Measurements from ENCODE around the gene AKAP7. TPM values are rescaled to one million over a fixed set of nuclear protein-coding genes. Genes with fewer than 3 reads are reported as not detected.

AKAP7 gene
- polyA plus RNA-seq, 3 donors, result 2.4 to 4.9 (median 3.4) TPM

DNA sequence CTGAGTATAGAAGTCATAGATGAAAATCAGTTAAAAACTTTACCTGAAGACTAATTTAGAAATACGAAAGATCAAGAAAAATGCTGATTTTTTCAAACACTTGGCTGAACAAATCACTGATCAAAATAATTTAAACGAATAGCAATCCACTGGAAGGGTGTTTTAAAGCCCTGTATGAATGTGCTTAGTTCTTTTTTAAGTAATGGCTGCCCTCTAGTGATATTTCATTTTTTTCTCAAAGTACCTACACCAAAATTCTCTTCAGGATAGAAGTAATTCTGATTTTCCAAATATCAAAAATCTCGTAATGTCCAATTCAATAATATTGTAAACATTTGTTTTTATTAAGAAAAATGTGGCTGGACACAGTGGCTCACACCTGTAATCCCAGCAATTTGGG is 32.5 kb downstream of the AKAP7 start:
- intact Hi-C loops (cut with micrococcal nuclease), result no loop called here

GRCh38 chr6:131169613-131170012 is 34.3 kb downstream of the AKAP7 start:
- no peak overlapping the region for H3K9ac ChIP-seq (ENCODE audit: insufficient read depth, low read length, poor library complexity, severe bottlenecking)
- no peak overlapping the region for H3K27ac ChIP-seq (ENCODE audit: low read depth in 1 of 2, low read length in 2 of 2)
- no peaks in the 10 kb centered on the region for H3K4me1 Mint-ChIP-seq
- no peaks in the 10 kb centered on the region for H3K4me1 ChIP-seq (ENCODE audit: control insufficient read depth in 1 of 2, insufficient read depth in 2 of 2, low read length in 2 of 2)
- DNase-seq, result no peak
- H3K9me3 ChIP-seq (replicated peaks in 1 of 2; ENCODE audit: control insufficient read depth in 1 of 2, insufficient read depth in 1 of 2, low read length in 2 of 2), result no peaks in the 10 kb centered on the region
- TF ChIP-seq, protein P1, sequence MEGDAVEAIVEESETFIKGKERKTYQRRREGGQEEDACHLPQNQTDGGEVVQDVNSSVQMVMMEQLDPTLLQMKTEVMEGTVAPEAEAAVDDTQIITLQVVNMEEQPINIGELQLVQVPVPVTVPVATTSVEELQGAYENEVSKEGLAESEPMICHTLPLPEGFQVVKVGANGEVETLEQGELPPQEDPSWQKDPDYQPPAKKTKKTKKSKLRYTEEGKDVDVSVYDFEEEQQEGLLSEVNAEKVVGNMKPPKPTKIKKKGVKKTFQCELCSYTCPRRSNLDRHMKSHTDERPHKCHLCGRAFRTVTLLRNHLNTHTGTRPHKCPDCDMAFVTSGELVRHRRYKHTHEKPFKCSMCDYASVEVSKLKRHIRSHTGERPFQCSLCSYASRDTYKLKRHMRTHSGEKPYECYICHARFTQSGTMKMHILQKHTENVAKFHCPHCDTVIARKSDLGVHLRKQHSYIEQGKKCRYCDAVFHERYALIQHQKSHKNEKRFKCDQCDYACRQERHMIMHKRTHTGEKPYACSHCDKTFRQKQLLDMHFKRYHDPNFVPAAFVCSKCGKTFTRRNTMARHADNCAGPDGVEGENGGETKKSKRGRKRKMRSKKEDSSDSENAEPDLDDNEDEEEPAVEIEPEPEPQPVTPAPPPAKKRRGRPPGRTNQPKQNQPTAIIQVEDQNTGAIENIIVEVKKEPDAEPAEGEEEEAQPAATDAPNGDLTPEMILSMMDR (IDR thresholded peaks at IDR 0.05), result no peak
- peaks cover 29 to 42% of the 10 kb centered on the region in 2 donors for H3K36me3 Mint-ChIP-seq
- no peak overlapping the region for H2AFZ ChIP-seq (ENCODE audit: insufficient read depth, low read depth, low read length, poor library complexity, severe bottlenecking)
- H3K4me3 ChIP-seq (replicated peaks in 1 of 3; ENCODE audit: low read depth in 2 of 3, low read length in 3 of 3), result no peak overlapping the region
- H3K79me2 ChIP-seq (ENCODE audit: insufficient read depth, low read length), result no peaks in the 10 kb centered on the region
- no peak overlapping the region for H3K4me3 Mint-ChIP-seq
- no peaks in the 10 kb centered on the region for H3K9me3 Mint-ChIP-seq
- H3K27me3 ChIP-seq (ENCODE audit: control insufficient read depth in 2 of 2, insufficient read depth in 2 of 2, low read length in 2 of 2), result no peaks in the 10 kb centered on the region
- H4K20me1 ChIP-seq (ENCODE audit: insufficient read depth, low read length), result no peaks in the 10 kb centered on the region
- H3K4me2 ChIP-seq (replicated peaks; ENCODE audit: extremely low read depth, low read length, poor library complexity, severe bottlenecking), result no peak overlapping the region
- peak overlapping the region in 1 of 7 donors; percentile 1 for H3K27ac Mint-ChIP-seq
- H3K36me3 ChIP-seq (replicated peaks in 1 of 2; ENCODE audit: control insufficient read depth in 1 of 2, insufficient read depth in 2 of 2, low read length in 2 of 2), result peaks cover 0 to 25% of the 10 kb centered on the region in 2 donors
- intact Hi-C loops (cut with micrococcal nuclease), result no loop called here
- no peaks in the 10 kb centered on the region for H3K27me3 Mint-ChIP-seq (ENCODE audit: low read depth in 3 of 3)

More for the DNA sequence above, 32.5 kb downstream of the AKAP7 start:
- Histone ChIP-seq H4K20me1 (ENCODE audit: insufficient read depth, low read length) (no peaks in the 10 kb centered on the region), H3K4me2 (replicated peaks; ENCODE audit: extremely low read depth, low read length, poor library complexity, severe bottlenecking) (no peak overlapping the region), H3K27ac (ENCODE audit: low read depth in 1 of 2, low read length in 2 of 2) (no peak overlapping the region), H3K4me3 (replicated peaks in 1 of 3; ENCODE audit: low read depth in 2 of 3, low read length in 3 of 3) (no peak overlapping the region), H3K36me3 (replicated peaks in 1 of 2; ENCODE audit: control insufficient read depth in 1 of 2, insufficient read depth in 2 of 2, low read length in 2 of 2) (peaks cover 0 to 33% of the 10 kb centered on the region in 2 donors), H2AFZ (ENCODE audit: insufficient read depth, low read depth, low read length, poor library complexity, severe bottlenecking) (no peak overlapping the region), H3K9ac (ENCODE audit: insufficient read depth, low read length, poor library complexity, severe bottlenecking) (no peak overlapping the region), H3K79me2 (ENCODE audit: insufficient read depth, low read length) (no peaks in the 10 kb centered on the region), H3K9me3 (replicated peaks in 1 of 2; ENCODE audit: control insufficient read depth in 1 of 2, insufficient read depth in 1 of 2, low read length in 2 of 2) (no peaks in the 10 kb centered on the region), H3K27me3 (ENCODE audit: control insufficient read depth in 2 of 2, insufficient read depth in 2 of 2, low read length in 2 of 2) (no peaks in the 10 kb centered on the region), H3K4me1 (ENCODE audit: control insufficient read depth in 1 of 2, insufficient read depth in 2 of 2, low read length in 2 of 2) (no peaks in the 10 kb centered on the region)
- TF ChIP-seq, protein P1 (IDR thresholded peaks at IDR 0.05), result peak; percentile 15
- WGBS (ENCODE audit: insufficient coverage), result no CpG with 5 or more reads among the region's 3 CpGs
- H3K36me3 Mint-ChIP-seq, result peaks cover 23 to 50% of the 10 kb centered on the region in 2 donors
- no peaks in the 10 kb centered on the region for H3K27me3 Mint-ChIP-seq (ENCODE audit: low read depth in 3 of 3)
- H3K4me1 Mint-ChIP-seq, result no peaks in the 10 kb centered on the region
- no peak overlapping the region for H3K4me3 Mint-ChIP-seq
- no peak for DNase-seq
- no peaks in the 10 kb centered on the region for H3K9me3 Mint-ChIP-seq
- H3K27ac Mint-ChIP-seq, result no peak overlapping the region

Measured in CD14-positive monocyte (primary cell).